Adrenal gland (tissue), 12 donors: ENCODE measurements around the gene WDR20. TPM values are rescaled to one million over a fixed set of nuclear protein-coding genes. Genes with fewer than 3 reads are reported as not detected.

Experiments used
- DNase-seq, 7 donors: peaks; one replicate each; pipeline ENCODE4 v3.0.0-alpha.2; 2019 to 2020
- H3K27ac ChIP-seq, 5 donors: fragments of 200-600 bp; sonication (generic) in 4 of 5; 1 replicate in 3 of 5; 2 replicates in 2 of 5; pipeline versions ENCODE4 v1.5.1 to v1.8.0; 2016 to 2020; ENCODE audit warnings: mild to moderate bottlenecking in 1 of 5
- H3K27me3 ChIP-seq: fragments of 200-600 bp; 2 replicates; pipeline ENCODE4 v1.8.0; 2021
- H3K36me3 ChIP-seq, 2 donors: fragments of 200-600 bp; replicated peaks in 1 of 2; 1 replicate in 1 of 2; 2 replicates in 1 of 2; pipeline versions ENCODE4 v1.5.1 to v1.8.0; 2018 to 2022
- H3K4me1 ChIP-seq, 2 donors: fragments of 200-600 bp; replicated peaks in 1 of 2; 1 replicate in 1 of 2; 2 replicates in 1 of 2; pipeline versions ENCODE4 v1.5.1 to v1.8.0; 2018 to 2021
- H3K4me3 ChIP-seq, 4 donors: fragments of 200-600 bp; sonication (generic) in 3 of 4; one replicate each; pipeline ENCODE4 v1.5.1; 2016 to 2018
- H3K9me3 ChIP-seq, 3 donors: fragments of 200-600 bp; sonication (generic) in 1 of 3; replicated peaks in 1 of 3; 1 replicate in 2 of 3; 2 replicates in 1 of 3; pipeline versions ENCODE4 v1.5.1 to v1.8.0; 2016 to 2021
- POLR2A ChIP-seq, 2 donors: fragments of 450-650 bp; IDR thresholded peaks; one replicate each; pipeline ENCODE4 v1.6.1; 2017; ENCODE audit warnings: antibody characterized with exemption in 2 of 2, mild to moderate bottlenecking in 2 of 2, moderate library complexity in 1 of 2
- WGBS, 4 donors: extraction: QIAGEN DNeasy Blood & Tissue Kit in 2 of 4; methylation state at CpG; one replicate each; pipeline versions ENCODE4 v1.1.5 to v1.1.7; 2013 to 2017; 5-methylcytosine and 5-hydroxymethylcytosine counted together
- intact Hi-C, 2 donors: fragments of 100-400 bp; cut with DNase I; formaldehyde crosslinking; loops; one replicate each; pipeline versions ENCODE4 v1.14.1 to v1.15.0; 2022 to 2023
- polyA plus RNA-seq, 3 donors: library from polyadenylated mRNA; stranded (reverse); fragments of 200-250 nt in 2 of 3; fragments of 350-450 nt in 1 of 3; fragmentation: Illumina TruSeq in 1 of 3; extraction: RNeasy Lipid Tissue Mini Kit (QIAGEN cat#74804) in 1 of 3; gene quantifications; one replicate each; pipeline ENCODE4 v1.2.3, GENCODE V29; 2013 to 2014
- total RNA-seq, 9 donors: library from RNA; depleted of rRNA in 4 of 9; stranded (reverse); fragments of >200 nt in 4 of 9; fragments of 120-200 nt in 1 of 9; fragmentation: NEBNext Ultra II Directional in 1 of 9; extraction: Animal tissue kit (Norgen Biotek cat#: 25700) in 1 of 9; gene quantifications; one replicate each; pipeline versions ENCODE4 v1.1.0 to v1.2.4, GENCODE V29; 2013 to 2023
- TF ChIP-seq, protein P1 (sequence below), 6 experiments: fragments of 450-650 bp in 4 of 6; fragments of 200-600 bp in 2 of 6; sonication (generic) in 1 of 6; IDR thresholded peaks; 1 replicate in 5 of 6; 2 replicates in 1 of 6; pipeline versions ENCODE4 v1.5.1 to v1.8.0; 2016 to 2021; ENCODE audit warnings: antibody characterized with exemption in 6 of 6, mild to moderate bottlenecking in 2 of 6, moderate library complexity in 1 of 6
- donor health status: healthy with polysubstance abuse.
- donor health status: Bipolar disorder and iron deficiency.
- donor health status: DM: yes; HTN: yes; CAD: no.
- donor health status: DM: no; HTN: no; CAD: no.
- donor health status: DM: no; HTN: no; CAD: no.
- donor health status: DM: yes; HTN: yes; CAD: no.

WDR20 gene
- total and polyA plus RNA-seq, 12 donors: 13.1 to 55.9 (median 38.3) TPM

DNA sequence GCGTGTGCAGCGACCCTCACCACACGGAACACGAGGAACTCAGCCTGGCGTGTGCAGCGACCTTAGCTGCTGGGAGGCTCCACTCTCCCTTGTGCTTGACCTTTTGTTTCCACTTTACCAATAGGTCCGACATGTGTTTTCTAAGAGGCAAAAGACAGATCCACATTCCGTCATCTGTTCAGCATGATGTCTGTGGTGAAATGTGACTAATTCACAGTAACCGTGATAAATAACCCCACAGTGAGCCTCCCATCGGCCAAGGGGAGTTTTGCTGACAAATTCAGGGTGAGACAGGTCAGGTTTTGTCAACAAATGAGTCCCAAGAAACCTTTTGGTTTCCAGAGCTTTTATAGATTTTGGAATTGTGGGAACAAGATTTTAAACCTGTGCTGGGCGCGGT is 109.3 kb downstream of the WDR20 start:
- no peak overlapping the region for H3K27ac ChIP-seq
- DNase-seq: no peak
- H3K4me3 ChIP-seq: no peak overlapping the region

DNA sequence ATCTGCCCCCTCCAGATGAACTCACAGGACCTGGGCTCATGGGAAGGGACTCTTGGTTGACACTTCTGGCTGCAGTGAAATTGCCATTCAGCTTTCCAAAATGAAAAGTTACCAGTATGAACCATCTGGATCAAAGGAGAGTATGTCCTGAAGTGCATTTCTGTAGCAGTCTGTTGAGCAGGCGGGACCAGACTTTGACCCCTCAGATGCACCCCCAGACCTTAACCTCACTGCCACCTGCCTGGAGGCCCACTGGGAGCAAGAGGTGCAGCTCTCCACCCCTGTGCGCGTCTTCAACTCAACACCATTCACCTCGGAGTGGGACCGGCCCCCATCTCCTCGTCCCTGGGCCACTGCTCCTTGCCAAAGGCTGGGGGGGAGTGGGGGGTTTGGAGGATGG is 110.3 kb downstream of the WDR20 start:
- H3K36me3 ChIP-seq: no peaks in the 10 kb centered on the region
- H3K27me3 ChIP-seq: no peaks in the 10 kb centered on the region
- TF ChIP-seq, protein P1, sequence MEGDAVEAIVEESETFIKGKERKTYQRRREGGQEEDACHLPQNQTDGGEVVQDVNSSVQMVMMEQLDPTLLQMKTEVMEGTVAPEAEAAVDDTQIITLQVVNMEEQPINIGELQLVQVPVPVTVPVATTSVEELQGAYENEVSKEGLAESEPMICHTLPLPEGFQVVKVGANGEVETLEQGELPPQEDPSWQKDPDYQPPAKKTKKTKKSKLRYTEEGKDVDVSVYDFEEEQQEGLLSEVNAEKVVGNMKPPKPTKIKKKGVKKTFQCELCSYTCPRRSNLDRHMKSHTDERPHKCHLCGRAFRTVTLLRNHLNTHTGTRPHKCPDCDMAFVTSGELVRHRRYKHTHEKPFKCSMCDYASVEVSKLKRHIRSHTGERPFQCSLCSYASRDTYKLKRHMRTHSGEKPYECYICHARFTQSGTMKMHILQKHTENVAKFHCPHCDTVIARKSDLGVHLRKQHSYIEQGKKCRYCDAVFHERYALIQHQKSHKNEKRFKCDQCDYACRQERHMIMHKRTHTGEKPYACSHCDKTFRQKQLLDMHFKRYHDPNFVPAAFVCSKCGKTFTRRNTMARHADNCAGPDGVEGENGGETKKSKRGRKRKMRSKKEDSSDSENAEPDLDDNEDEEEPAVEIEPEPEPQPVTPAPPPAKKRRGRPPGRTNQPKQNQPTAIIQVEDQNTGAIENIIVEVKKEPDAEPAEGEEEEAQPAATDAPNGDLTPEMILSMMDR (IDR thresholded peaks at IDR 0.05): no peak
- no peak for TF ChIP-seq POLR2A (IDR thresholded peaks at IDR 0.05)
- intact Hi-C loops: no loop called here
- H3K9me3 ChIP-seq: no peaks in the 10 kb centered on the region
- H3K4me1 ChIP-seq: no peaks in the 10 kb centered on the region
- DNase-seq: no peak
- no peak overlapping the region for H3K4me3 ChIP-seq
- H3K27ac ChIP-seq: no peak overlapping the region
- WGBS, 4 donors: 93 to 99% (median 97%) methylated on average over 6 of the region's 6 CpGs

More for the DNA sequence above, 109.3 kb downstream of the WDR20 start:
- Histone ChIP-seq H3K27me3 (no peaks in the 10 kb centered on the region), H3K36me3 (no peaks in the 10 kb centered on the region), H3K4me1 (no peaks in the 10 kb centered on the region), H3K9me3 (no peaks in the 10 kb centered on the region)
- 91 to 92% (median 92%) methylated on average over 11 to 12 of the region's 12 CpGs for WGBS, 4 donors
- TF ChIP-seq, protein P1 (IDR thresholded peaks at IDR 0.05): no peak
- no peak for TF ChIP-seq POLR2A (IDR thresholded peaks at IDR 0.05)
- intact Hi-C loops: no loop called here

DNA sequence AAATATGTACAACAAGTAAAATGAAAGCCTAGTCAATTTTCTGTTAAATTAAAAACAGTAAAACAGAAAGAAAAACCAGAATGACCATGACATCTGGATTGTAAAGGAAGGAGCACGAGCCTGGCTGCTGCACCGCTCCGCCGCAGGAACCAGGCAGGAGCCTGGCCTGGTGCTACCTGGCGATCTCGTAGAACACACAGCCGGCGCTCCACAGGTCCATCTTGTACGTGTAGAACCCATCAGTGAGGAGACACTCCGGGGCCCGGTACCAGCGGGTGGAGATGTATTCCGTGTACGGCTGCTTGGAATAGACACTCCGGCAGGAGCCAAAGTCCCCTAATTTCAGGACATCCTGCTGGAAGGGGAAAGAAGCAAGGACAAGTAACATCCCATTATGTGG is 110.9 kb downstream of the WDR20 start:
- H3K36me3 ChIP-seq: no peaks in the 10 kb centered on the region
- H3K27me3 ChIP-seq: no peaks in the 10 kb centered on the region
- H3K27ac ChIP-seq: no peak overlapping the region
- intact Hi-C loops: no loop called here
- DNase-seq: no peak
- no peak overlapping the region for H3K4me3 ChIP-seq
- no peaks in the 10 kb centered on the region for H3K9me3 ChIP-seq
- H3K4me1 ChIP-seq: no peaks in the 10 kb centered on the region
- TF ChIP-seq POLR2A (IDR thresholded peaks at IDR 0.05): no peak
- TF ChIP-seq, protein P1 (IDR thresholded peaks at IDR 0.05): no peak
- 93 to 97% (median 95%) methylated on average over 14 to 15 of the region's 15 CpGs for WGBS, 4 donors

DNA sequence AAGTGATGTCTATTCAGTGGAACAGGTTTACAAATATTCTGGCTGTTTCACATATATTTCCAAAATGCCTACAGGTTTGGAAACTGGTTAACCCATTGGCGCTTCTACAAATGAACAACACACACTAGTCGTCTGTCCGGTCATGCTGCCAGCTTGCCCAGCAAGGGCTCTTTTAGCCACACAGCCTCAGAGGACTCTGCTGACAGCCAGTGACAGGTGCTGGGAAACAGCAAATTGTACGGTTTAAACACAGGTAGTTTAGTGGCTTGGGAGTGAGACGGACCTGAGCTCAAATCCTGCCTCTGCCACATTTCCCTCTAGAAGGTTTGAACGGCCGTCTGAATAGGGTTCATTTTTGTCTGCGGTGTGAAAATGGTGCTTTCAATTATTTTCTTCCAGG is 111.5 kb downstream of the WDR20 start:
- no peak for DNase-seq
- no peak overlapping the region for H3K27ac ChIP-seq
- H3K4me3 ChIP-seq: no peak overlapping the region
- TF ChIP-seq, protein P1 (IDR thresholded peaks at IDR 0.05): no peak
- TF ChIP-seq POLR2A (IDR thresholded peaks at IDR 0.05): no peak
- no peaks in the 10 kb centered on the region for H3K9me3 ChIP-seq
- no peaks in the 10 kb centered on the region for H3K4me1 ChIP-seq
- H3K27me3 ChIP-seq: no peaks in the 10 kb centered on the region
- H3K36me3 ChIP-seq: no peaks in the 10 kb centered on the region
- whole genome bisulfite sequencing, 4 donors: 91 to 96% (median 96%) methylated on average over 8 of the region's 8 CpGs
- intact Hi-C loops: no loop called here
